ENCODE data around the gene TNS4.
"Not testable (repeated sequence)": the region's sequence is repeated elsewhere in the genome, so short reads cannot be mapped to it uniquely, and the experiment has no call there.

The TNS4 gene, protein sequence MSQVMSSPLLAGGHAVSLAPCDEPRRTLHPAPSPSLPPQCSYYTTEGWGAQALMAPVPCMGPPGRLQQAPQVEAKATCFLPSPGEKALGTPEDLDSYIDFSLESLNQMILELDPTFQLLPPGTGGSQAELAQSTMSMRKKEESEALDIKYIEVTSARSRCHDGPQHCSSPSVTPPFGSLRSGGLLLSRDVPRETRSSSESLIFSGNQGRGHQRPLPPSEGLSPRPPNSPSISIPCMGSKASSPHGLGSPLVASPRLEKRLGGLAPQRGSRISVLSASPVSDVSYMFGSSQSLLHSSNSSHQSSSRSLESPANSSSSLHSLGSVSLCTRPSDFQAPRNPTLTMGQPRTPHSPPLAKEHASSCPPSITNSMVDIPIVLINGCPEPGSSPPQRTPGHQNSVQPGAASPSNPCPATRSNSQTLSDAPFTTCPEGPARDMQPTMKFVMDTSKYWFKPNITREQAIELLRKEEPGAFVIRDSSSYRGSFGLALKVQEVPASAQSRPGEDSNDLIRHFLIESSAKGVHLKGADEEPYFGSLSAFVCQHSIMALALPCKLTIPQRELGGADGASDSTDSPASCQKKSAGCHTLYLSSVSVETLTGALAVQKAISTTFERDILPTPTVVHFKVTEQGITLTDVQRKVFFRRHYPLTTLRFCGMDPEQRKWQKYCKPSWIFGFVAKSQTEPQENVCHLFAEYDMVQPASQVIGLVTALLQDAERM

DNA sequence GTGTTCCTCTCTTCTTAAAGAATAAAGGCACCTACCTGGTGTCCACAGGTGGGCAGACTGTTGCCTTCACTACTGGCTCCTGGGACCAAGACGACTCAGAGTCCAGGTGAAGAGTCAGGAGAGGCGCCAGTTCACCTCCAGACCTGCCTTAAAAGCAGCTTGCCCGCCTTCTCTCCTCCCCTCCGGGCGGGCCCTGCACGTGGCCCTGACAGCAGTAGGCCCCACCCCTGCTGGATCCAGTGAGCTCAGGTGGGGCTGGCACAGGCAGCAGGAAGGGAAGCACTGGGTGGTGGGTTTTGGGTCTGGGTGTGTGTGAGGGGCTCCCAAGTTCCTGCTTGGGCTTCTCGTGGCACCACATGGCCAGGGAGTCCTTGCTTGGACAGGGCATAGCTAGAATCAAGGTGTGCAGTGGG is at the start of gene TNS4:
Gene TNS4 (minus strand): TSS at position 125 of the 413 bp plus-strand sequence. CDS start 5,198 bp downstream, outside the sequence.
- H3K4me3 Mint-ChIP-seq: no peak within 1 kb of the TSS
- peaks cover 6% of the 10 kb centered on the region for H3K4me1 Mint-ChIP-seq (ENCODE audit: low read depth)
- no peaks in the 10 kb centered on the region for H3K9me3 Mint-ChIP-seq
- H3K27me3 Mint-ChIP-seq: peaks cover 11% of the 10 kb centered on the region
- H3K27ac Mint-ChIP-seq: no peak within 1 kb of the TSS
- no peaks in the 10 kb centered on the region for H3K36me3 Mint-ChIP-seq (ENCODE audit: low read depth)

DNA sequence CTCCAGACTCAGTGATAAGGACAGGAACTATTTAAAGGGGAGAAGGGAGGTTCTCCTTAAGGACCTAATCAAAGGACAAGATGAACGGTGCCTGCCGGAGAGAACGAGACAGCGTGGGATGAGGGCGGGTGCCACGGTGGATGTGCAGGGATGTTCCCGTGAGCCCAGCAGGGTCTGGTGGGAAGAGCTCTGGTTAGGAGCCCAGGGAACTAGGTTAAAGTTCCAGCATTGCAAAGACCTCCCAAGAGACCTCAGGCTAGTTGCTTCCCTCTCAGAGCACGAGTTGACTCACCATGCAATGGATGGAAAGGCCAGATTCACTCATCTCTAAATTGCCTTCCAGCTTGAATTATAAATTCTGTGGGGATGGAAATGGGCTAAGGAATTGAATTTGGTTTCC is 49.2 kb upstream of the TNS4 start:
- peaks cover 42% of the 10 kb centered on the region for H3K36me3 Mint-ChIP-seq (ENCODE audit: low read depth)
- peak overlapping the region; percentile 54 for H3K27ac Mint-ChIP-seq
- H3K27me3 Mint-ChIP-seq: no peaks in the 10 kb centered on the region
- H3K4me3 Mint-ChIP-seq: peak overlapping the region; percentile 18
- H3K4me1 Mint-ChIP-seq (ENCODE audit: low read depth): peaks cover 98% of the 10 kb centered on the region
- H3K9me3 Mint-ChIP-seq: no peaks in the 10 kb centered on the region

DNA sequence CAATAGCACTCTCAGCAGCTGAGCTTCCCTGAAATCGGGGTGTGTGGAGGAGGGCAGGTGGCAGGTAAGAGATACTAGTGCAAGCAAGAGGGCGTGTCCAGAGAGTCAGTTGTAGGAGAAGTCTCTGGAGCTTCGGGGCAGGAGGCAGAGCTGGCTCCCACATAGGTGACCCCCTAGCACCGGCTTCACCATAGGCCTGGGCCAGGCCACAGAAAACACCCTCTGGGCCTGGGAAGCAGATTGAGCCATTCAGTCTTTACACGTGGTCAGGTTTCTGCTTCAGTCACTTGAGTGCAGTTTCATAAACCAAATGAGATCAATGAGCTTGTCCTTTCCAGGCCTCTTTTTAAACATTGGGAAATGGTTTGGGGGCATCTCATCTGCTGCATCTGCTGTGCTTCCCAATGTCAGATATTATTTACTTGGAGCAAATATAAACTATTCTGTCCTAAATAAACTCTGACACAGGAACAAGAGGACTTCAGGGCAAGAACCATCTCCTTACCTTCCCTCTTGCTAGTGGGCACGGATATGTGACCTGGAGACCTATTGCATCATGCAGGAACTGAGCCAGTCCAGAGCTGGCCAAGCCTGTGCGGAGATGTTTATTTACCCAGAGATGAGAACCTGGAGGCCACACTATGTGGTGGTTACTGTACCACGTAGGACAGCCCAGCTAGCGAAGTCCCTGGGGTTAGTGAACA is 47.7 kb upstream of the TNS4 start:
- H3K4me3 Mint-ChIP-seq: no peak overlapping the region
- H3K27ac Mint-ChIP-seq: peak overlapping the region; percentile 91

DNA sequence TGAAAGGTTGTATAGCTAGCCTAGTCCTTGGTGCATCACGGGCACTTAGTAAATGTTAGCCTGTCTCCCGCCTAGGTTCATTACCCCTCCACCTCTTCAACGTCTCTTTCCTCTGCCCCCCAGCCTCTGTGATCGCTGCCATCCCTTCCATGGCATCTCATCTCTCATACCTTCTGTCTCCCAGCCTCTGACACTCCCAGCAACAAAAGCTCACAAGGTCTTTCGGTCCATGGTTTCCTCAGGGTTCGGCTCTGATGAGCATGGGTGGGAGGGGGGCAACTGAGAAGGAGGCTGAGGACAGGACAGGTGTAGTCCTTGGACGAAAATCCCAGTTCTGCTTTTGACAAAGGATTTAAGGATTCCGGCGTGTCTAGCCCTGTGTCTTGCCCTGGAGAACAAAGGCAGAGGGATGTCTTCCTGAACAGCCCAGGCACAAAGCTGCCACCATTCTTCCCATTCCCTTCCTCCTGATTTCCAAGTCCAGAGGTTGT is 47.1 kb upstream of the TNS4 start:
- Mint-ChIP-seq H3K9me3 (no peaks in the 10 kb centered on the region), H3K27ac (peak overlapping the region; percentile 91), H3K4me1 (ENCODE audit: low read depth) (peaks cover 91% of the 10 kb centered on the region), H3K4me3 (peak overlapping the region; percentile 23), H3K27me3 (no peaks in the 10 kb centered on the region), H3K36me3 (ENCODE audit: low read depth) (peaks cover 21% of the 10 kb centered on the region)

More for the DNA sequence above, 47.7 kb upstream of the TNS4 start:
- Mint-ChIP-seq H3K27me3 (no peaks in the 10 kb centered on the region), H3K9me3 (no peaks in the 10 kb centered on the region), H3K4me1 (ENCODE audit: low read depth) (peaks cover 91% of the 10 kb centered on the region), H3K36me3 (ENCODE audit: low read depth) (peaks cover 27% of the 10 kb centered on the region)

DNA sequence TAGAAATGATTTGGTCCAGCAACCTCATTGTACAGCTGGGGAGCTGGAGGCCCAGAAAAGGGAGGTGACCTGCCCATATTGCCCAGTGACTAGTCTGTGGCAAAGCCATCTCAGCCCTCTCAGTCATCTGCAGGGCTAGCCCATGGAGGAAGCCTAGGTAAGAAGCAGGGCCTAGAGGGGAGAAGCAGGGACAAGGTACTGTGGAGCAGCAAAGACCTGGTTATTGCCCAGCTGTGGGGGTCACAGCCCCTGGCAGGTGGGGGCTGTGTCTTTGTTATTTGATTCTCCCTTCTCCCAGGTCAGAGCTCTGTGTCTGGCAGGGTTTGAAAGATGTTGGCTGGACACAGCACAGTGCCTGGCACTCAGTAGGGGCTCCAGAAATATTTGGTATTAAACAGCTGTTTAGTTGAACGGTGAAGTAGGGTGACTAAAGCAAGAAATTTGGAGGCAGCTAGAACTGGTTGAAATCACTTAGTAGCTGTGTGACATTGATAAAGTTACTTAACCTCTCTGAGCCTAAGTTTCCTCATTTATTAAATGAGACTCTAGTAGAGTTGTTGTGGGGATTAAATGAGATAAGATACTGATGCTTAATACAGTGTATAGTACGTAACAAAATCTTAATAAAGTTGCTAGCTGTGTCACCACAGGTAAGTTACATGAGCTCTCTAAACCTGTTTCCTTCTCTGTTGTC is 46.5 kb upstream of the TNS4 start:
- no peaks in the 10 kb centered on the region for H3K27me3 Mint-ChIP-seq
- peaks cover 91% of the 10 kb centered on the region for H3K4me1 Mint-ChIP-seq (ENCODE audit: low read depth)
- H3K36me3 Mint-ChIP-seq (ENCODE audit: low read depth): peaks cover 19% of the 10 kb centered on the region
- peak overlapping the region; percentile 23 for H3K4me3 Mint-ChIP-seq
- peak overlapping the region; percentile 91 for H3K27ac Mint-ChIP-seq
- H3K9me3 Mint-ChIP-seq: no peaks in the 10 kb centered on the region

DNA sequence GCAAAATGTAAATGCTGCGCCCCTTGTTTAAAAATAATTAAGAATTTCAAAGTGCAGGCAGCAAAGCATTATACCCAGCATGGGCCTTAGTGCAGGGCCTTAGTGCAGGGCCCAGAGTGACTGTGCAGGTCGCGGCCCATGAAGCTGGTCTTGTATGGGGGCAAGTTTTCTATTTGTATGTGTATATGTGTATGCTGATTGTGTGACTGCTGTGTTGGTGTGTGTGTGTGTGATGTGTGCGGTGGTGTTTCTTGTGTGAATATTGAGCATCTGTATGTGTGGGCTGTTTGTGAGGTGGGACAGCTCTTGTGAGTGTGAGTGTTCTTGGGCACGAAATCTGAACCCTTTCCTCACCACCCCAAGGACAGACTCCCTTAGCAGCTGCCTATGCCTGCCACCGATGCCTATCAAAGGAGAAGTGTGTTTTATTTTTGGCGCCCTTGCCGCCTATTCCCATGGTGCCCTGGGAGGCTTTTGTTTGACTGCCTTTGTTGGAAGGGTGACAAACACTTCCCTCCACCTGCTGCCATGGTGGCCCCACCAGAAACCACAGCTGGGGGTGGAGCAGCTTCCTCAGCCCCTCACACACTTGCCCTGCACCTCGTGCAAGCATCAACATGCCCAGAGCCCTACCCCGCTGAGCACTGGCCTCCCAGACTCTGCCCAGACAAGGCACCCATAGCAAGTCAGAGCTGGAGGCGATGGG is 45.8 kb upstream of the TNS4 start:
- Mint-ChIP-seq H3K27me3 (no peaks in the 10 kb centered on the region), H3K36me3 (ENCODE audit: low read depth) (peaks cover 12% of the 10 kb centered on the region), H3K9me3 (no peaks in the 10 kb centered on the region), H3K27ac (peak overlapping the region; percentile 91), H3K4me1 (ENCODE audit: low read depth) (peaks cover 91% of the 10 kb centered on the region), H3K4me3 (peak overlapping the region; percentile 23)

DNA sequence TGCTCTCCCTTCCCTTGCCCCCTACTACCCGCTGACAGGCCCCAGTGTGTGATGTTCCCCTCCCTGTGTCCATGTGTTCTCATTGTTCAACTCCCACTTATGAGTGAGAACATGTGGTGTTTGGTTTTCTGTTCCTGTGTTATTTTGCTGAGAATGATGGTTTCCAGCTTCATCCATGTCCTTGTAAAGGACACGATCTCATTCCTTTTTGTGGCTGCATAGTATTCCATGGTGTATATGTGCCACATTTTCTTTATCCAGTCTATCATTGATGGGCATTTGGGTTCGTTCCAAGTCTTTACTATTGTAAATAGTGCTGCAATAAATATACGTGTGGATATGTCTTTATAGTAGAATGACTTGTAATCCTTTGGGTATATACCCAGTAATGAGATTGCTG is 45.1 kb upstream of the TNS4 start:
- peak overlapping the region; percentile 71 for H3K27ac Mint-ChIP-seq

DNA sequence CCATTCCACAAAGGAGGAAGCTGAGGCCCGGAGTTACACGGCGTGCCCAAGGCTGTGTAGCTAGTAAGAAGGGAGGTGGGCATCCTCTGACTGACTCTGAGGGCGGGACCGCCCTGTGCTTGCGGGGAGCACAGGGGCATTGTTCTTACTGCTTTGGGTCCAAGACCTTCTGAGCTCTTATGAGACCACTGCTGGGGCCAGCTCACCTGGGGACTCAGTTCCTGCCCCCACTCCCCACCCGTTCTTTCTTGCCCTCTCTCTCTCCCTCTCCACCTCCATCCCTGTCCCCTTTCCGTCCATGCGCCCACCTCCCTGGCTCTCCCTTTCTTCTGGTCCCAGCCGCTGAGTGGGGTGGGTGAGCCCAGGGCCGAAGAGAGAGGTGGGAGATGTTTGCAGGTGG is 44.2 kb upstream of the TNS4 start:
- H3K27ac Mint-ChIP-seq: peak overlapping the region; percentile 71
- H3K4me1 Mint-ChIP-seq (ENCODE audit: low read depth): peaks cover 92% of the 10 kb centered on the region
- no peaks in the 10 kb centered on the region for H3K27me3 Mint-ChIP-seq
- peaks cover 8% of the 10 kb centered on the region for H3K36me3 Mint-ChIP-seq (ENCODE audit: low read depth)
- no peaks in the 10 kb centered on the region for H3K9me3 Mint-ChIP-seq
- H3K4me3 Mint-ChIP-seq: no peak overlapping the region

More for the DNA sequence above, 45.1 kb upstream of the TNS4 start:
- H3K9me3 Mint-ChIP-seq; H3K4me3 Mint-ChIP-seq; H3K27me3 Mint-ChIP-seq; H3K36me3 Mint-ChIP-seq (ENCODE audit: low read depth): not testable (repeated sequence)
- peaks cover 92% of the 10 kb centered on the region for H3K4me1 Mint-ChIP-seq (ENCODE audit: low read depth)

DNA sequence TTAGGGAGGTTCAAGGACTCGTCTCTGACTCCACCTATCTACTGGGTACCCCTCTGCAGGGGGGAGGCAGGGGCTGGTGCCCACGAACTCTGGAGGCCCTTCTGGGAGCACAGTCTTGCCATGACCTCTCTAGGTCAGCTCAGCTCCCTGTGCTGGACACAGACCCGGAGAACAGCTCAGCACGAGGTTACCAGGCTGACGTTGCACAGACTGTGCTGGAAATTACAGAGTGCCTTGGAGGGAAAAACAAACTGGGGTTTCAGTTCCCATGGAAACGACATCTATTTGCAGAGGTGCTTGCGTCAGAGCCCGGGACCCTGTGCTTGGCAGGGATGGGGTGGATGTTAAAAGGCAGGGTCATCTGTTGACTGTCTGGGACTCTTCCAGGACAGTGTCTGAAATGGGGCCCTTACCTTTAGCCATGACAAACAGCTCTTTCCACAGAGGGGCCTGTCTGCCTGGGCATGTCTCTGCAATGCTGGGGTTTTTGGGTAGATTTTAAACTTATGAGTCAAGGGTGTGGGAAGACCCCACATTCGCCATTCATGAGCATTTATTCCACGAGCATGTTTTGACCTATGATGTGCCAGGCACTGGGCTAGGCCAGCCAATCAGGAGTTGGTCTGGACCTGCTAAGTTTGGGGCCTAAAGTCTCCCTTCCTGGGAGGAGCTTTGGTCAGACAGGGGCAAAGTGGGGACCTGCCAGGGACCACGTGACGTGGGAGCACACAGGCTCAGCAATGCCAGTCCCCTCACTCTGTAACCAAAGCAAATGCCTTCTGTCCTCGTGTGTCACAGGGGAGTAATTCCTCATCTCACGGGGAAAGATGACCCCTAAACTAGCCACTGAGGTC is 41.4 kb upstream of the TNS4 start:
- H3K4me3 Mint-ChIP-seq: peak overlapping the region; percentile 80
- H3K27me3 Mint-ChIP-seq: no peaks in the 10 kb centered on the region
- H3K9me3 Mint-ChIP-seq: no peaks in the 10 kb centered on the region
- peaks cover 92% of the 10 kb centered on the region for H3K4me1 Mint-ChIP-seq (ENCODE audit: low read depth)
- peak overlapping the region; percentile 99 for H3K27ac Mint-ChIP-seq
- H3K36me3 Mint-ChIP-seq (ENCODE audit: low read depth): peaks cover 4% of the 10 kb centered on the region

DNA sequence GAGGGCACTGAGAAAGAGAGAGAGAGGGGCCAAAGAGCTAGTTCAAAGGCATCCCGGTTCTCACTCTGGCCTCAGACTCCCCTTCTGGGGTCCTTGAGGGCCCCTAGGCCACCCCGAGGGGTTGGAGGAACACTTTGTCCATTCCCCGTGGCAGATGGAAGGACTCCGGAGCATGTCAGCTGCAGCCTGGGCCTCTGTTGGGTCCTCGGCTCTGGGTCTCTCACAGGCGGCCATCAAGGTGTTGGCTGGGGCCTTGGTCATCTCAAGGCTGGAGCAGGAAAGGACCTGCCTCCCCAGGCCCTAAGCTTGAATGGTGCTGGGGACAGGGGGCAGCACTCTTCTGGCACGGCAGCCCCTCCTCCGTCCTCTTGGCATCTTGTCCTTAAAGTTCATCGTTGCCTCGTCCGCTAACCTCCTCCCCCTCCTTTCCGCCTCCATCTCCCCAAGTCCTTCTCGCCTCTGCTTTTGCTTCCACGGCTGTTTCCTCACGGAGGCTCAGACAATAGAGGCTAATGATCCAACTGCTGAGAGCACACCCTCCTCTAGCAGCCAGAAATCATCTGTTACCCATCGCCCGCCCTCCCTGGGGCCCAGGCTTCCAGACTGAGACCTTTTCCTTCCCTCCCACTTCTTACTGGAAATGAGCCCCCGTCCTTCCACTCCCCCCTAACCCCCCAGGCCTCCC is 40.6 kb upstream of the TNS4 start:
- no peaks in the 10 kb centered on the region for H3K9me3 Mint-ChIP-seq
- peaks cover 4% of the 10 kb centered on the region for H3K36me3 Mint-ChIP-seq (ENCODE audit: low read depth)
- peaks cover 92% of the 10 kb centered on the region for H3K4me1 Mint-ChIP-seq (ENCODE audit: low read depth)
- H3K27ac Mint-ChIP-seq: peak overlapping the region; percentile 99
- H3K27me3 Mint-ChIP-seq: no peaks in the 10 kb centered on the region
- H3K4me3 Mint-ChIP-seq: peak overlapping the region; percentile 80

DNA sequence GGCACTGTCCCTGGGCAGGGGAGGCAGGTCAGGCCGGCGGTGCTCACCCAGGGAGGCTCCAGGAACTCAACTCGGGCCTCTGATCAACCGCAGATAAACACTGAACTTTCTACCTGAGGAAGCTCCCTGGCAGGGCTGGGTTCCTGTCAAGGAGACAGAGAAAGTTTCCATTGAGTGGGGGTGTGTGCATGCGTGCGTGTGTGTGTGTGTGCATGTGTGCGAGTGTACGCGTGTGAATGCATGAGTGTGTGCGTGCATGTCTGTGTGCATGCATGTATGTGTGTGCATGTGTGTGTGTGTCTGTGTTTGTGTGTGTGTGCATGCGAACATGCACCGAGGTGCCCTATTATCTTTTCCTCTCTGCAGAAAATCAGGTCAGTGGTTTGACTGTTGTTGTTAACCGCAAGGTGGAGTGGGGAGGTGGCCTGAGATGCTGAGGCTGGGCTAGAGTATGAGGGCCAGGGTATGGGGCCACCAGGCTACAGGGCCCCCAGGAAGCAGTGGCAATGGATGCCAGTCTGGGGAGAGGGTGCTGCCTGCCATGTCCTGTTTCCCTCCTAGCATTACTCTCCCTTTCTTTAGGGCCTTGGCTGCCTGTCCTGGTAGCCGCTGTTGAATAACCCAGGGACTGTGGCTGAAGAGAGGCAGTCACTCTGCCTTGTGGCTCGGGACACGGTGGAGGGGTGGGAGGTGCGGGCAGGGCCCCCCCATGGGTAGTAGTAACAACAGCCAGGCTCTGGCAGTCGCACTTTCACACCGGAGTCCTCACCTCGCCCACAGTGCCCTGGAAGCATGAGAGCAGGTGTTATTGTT is 39.8 kb upstream of the TNS4 start:
- Mint-ChIP-seq H3K9me3 (no peaks in the 10 kb centered on the region), H3K36me3 (ENCODE audit: low read depth) (peaks cover 4% of the 10 kb centered on the region), H3K27ac (peak overlapping the region; percentile 99), H3K4me3 (peak overlapping the region; percentile 80), H3K27me3 (no peaks in the 10 kb centered on the region), H3K4me1 (ENCODE audit: low read depth) (peaks cover 92% of the 10 kb centered on the region)

DNA sequence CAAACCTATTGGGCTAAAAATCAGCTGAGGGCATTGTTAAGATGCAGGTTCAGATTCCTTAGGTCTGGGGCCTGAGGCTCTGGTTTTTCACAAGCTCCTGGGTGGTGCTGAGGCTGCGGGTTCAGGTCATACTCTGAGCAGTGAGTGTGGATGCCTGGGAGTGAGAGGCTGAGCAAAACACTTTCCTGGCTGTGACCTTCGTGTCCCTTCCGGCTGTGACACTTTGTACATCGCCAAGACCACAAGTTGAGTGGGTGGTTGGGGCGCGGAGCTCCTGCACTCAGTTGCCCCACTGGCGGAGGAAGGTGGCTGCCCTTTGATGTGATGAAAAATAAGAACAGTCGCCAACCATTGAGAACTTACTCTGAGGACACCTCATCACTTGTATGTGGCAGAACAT is 39.0 kb upstream of the TNS4 start:
- Mint-ChIP-seq H3K9me3 (no peaks in the 10 kb centered on the region), H3K27ac (peak overlapping the region; percentile 99), H3K4me3 (peak overlapping the region; percentile 80), H3K4me1 (ENCODE audit: low read depth) (peaks cover 92% of the 10 kb centered on the region), H3K36me3 (ENCODE audit: low read depth) (peaks cover 4% of the 10 kb centered on the region), H3K27me3 (no peaks in the 10 kb centered on the region)

Measured in stimulated activated naive CD8-positive, alpha-beta T cell treated with anti-CD3 and anti-CD28 coated beads, Interleukin-15, Interleukin-2, amounts not matched to agents 100 ng/mL and 50 ng/mL, for 24 hours (primary cell).